Measurements from ENCODE around the gene GPR119. TPM values are rescaled to one million over a fixed set of nuclear protein-coding genes. Genes with fewer than 3 reads are reported as not detected.

The GPR119 gene
- total RNA-seq, 1 experiment from 2014 or later, result not detected

DNA sequence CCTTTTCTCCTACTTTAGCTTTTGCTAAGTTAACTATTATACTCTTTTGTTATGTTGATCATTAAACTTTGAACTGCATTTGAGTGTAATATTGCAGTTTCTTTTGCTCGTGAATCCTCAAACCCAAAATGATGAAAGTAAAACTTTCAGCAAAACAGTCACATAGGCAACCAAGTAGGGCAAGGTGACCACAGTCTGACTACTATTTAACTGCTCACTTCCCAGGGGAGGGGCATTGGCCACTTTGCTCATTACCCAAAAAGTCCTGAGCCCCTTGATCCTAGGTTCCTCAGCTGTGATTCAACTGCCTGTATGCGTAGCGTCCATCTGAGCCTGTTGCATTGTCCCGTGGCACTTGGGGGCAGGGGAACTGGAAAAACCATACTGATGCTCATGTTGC lies 33.3 kb upstream of the GPR119 start:
- H3K23ac ChIP-seq (ENCODE audit: insufficient read length, low read depth, low read length), result no peak overlapping the region
- no peaks in the 10 kb centered on the region for H3K23me2 ChIP-seq (ENCODE audit: insufficient read length, low read depth, low read length, poor library complexity, severe bottlenecking)
- Mint-ChIP-seq H3K9me3 (peaks cover 0 to 46% of the 10 kb centered on the region in 2 experiments; a peak in 2 of 5 replicates), H3K27ac (no peak overlapping the region), H3K4me1 (peaks cover 6 to 16% of the 10 kb centered on the region in 2 experiments), H3K4me3 (no peak overlapping the region), H3K36me3 (ENCODE audit: insufficient read depth in 1 of 3, low read depth in 3 of 3) (peaks cover 0 to 13% (median 0%) of the 10 kb centered on the region in 3 experiments; a peak in 2 of 7 replicates), H3K27me3 (ENCODE audit: low read depth) (peaks cover 3% of the 10 kb centered on the region)
- no peaks in the 10 kb centered on the region for H3K27me3 ChIP-seq (ENCODE audit: insufficient read depth, low read length)
- TF ChIP-seq CTCF (conservative IDR thresholded peaks at IDR 0.05), result no peak
- no peak overlapping the region for H2BK5ac ChIP-seq (ENCODE audit: insufficient read length, low read length)
- no peak overlapping the region for H2AFZ ChIP-seq (ENCODE audit: low read length)
- H4K91ac ChIP-seq (ENCODE audit: insufficient read length, low read depth, low read length), result no peak overlapping the region
- no peak overlapping the region for H2BK12ac ChIP-seq (ENCODE audit: insufficient read length, low read depth, low read length)
- no peak overlapping the region for H3K56ac ChIP-seq (ENCODE audit: insufficient read length, low read depth, low read length)
- no peak overlapping the region for H4K5ac ChIP-seq (ENCODE audit: insufficient read length, low read depth, low read length)
- H2BK15ac ChIP-seq (ENCODE audit: low read depth, low read length), result no peak overlapping the region
- H4K8ac ChIP-seq (replicated peaks; ENCODE audit: insufficient read length, low read depth, low read length), result no peak overlapping the region
- no peak overlapping the region for H2BK120ac ChIP-seq (ENCODE audit: low read depth, low read length, poor library complexity, severe bottlenecking)
- H3K4ac ChIP-seq (ENCODE audit: low read depth, low read length), result no peak overlapping the region
- H3K4me1 ChIP-seq (ENCODE audit: insufficient read depth, low read length), result peaks cover 2% of the 10 kb centered on the region; the same call in 1 of the 2 replicates
- no peak for DNase-seq
- no peaks in the 10 kb centered on the region for H3K79me2 ChIP-seq (ENCODE audit: insufficient read depth, low read length)
- no peak overlapping the region for H3K27ac ChIP-seq (ENCODE audit: insufficient read length, low read depth, low read length)
- no peak overlapping the region for H2AK5ac ChIP-seq (ENCODE audit: insufficient read length, low read length)
- H3T11ph ChIP-seq (ENCODE audit: low read length), result no peak overlapping the region
- H3K9ac ChIP-seq (ENCODE audit: extremely low read depth, insufficient read length, low read length), result no peak overlapping the region
- H2BK20ac ChIP-seq (ENCODE audit: low read depth, low read length, poor library complexity, severe bottlenecking), result no peak overlapping the region
- H3K18ac ChIP-seq (ENCODE audit: insufficient read length, low read depth, low read length), result no peak overlapping the region
- no CpG with 5 or more reads among the region's 4 CpGs for WGBS (ENCODE audit: extremely low coverage, insufficient read length, low lambda C conversion rate)
- H4K20me1 ChIP-seq (ENCODE audit: control insufficient read depth, insufficient read depth, insufficient read length), result no peaks in the 10 kb centered on the region
- no peak overlapping the region for H3K14ac ChIP-seq (ENCODE audit: insufficient read depth, low read length)
- peaks cover 8% of the 10 kb centered on the region for H3K9me3 ChIP-seq (ENCODE audit: control insufficient read depth, low read depth, low read length)
- no peak overlapping the region for H3K4me2 ChIP-seq (ENCODE audit: insufficient read depth, insufficient read length, low read length)
- H3K79me1 ChIP-seq (ENCODE audit: insufficient read depth, low read depth, low read length, poor library complexity, severe bottlenecking), result no peaks in the 10 kb centered on the region
